WTC11 (cell line): ENCODE results near the gene PIEZO1. TPM values are rescaled to one million over a fixed set of nuclear protein-coding genes. Genes with fewer than 3 reads are reported as not detected.

Experiments
- ATAC-seq: fragments of 200-7000 bp; cut with Tn5 transposase; 2 replicates; pipeline ENCODE4 v1.10.0; 2021; ENCODE audit warnings: mild to moderate bottlenecking, moderate library complexity
- CTCF ChIA-PET: fragments of 300-600 bp; sonication (Branson Sonifier 250); formaldehyde crosslinking; loops from one replicate; lab custom pipeline; 2021; ENCODE audit warnings: antibody characterized with exemption; lab: Charles Lee
- POLR2A ChIA-PET: fragments of 350-600 bp; sonication (Branson Sonifier 250); formaldehyde crosslinking; loops from one replicate; lab custom pipeline; 2021; ENCODE audit warnings: antibody characterized with exemption; lab: Charles Lee
- DNase-seq: peaks from one replicate; pipeline ENCODE4 v3.0.0; 2021; ENCODE audit warnings: low spot score
- H3K27ac Mint-ChIP-seq: 2 replicates; pipeline ENCODE4 v1.8.0; 2021; ENCODE audit warnings: mixed read lengths
- H3K27me3 Mint-ChIP-seq: 2 replicates; pipeline ENCODE4 v1.8.0; 2021; ENCODE audit warnings: low read depth, mild to moderate bottlenecking, moderate library complexity, mixed read lengths
- H3K36me3 Mint-ChIP-seq: 2 replicates; pipeline ENCODE4 v1.8.0; 2021; ENCODE audit warnings: mixed read lengths
- H3K4me1 Mint-ChIP-seq: 2 replicates; pipeline ENCODE4 v1.8.0; 2022; ENCODE audit warnings: mixed read lengths
- H3K4me3 Mint-ChIP-seq: 2 replicates; pipeline ENCODE4 v1.8.0; 2021; ENCODE audit warnings: mild to moderate bottlenecking, moderate library complexity, mixed read lengths
- H3K9me3 Mint-ChIP-seq: 2 replicates; pipeline ENCODE4 v1.8.0; 2021; ENCODE audit warnings: mixed read lengths
- ARID4B ChIP-seq: sonication (generic); formaldehyde crosslinking; IDR thresholded peaks from 2 replicates; pipeline ENCODE4 v1.8.0; 2023; ENCODE audit warnings: missing genetic modification reagents, mild to moderate bottlenecking, borderline replicate concordance
- CBFB ChIP-seq: sonication (generic); formaldehyde crosslinking; IDR thresholded peaks from 2 replicates; pipeline ENCODE4 v1.8.1; 2022; ENCODE audit warnings: mild to moderate bottlenecking, low read depth, missing genetic modification reagents
- GRHL2 ChIP-seq: fragments of 250-450 bp; sonication (Bioruptor Pico); IDR thresholded peaks from 2 replicates; pipeline ENCODE4 v1.8.0; 2022; ENCODE audit warnings: mild to moderate bottlenecking, moderate library complexity; ENCODE audit not compliant: insufficient replicate concordance, severe bottlenecking
- RORB ChIP-seq: fragments of 250-450 bp; sonication (Bioruptor Pico); IDR thresholded peaks from 2 replicates; pipeline ENCODE4 v1.9.0; 2021; ENCODE audit warnings: mild to moderate bottlenecking
- TEAD4 ChIP-seq: sonication (generic); formaldehyde crosslinking; IDR thresholded peaks from 2 replicates; pipeline ENCODE4 v1.8.0; 2022; ENCODE audit warnings: mild to moderate bottlenecking, missing genetic modification reagents
- ZNF138 ChIP-seq: sonication (generic); formaldehyde crosslinking; conservative IDR thresholded peaks from 2 replicates; pipeline ENCODE4 v1.8.1; 2022; ENCODE audit warnings: mild to moderate bottlenecking, moderate library complexity, missing genetic modification reagents
- ZNF416 ChIP-seq: fragments of 250-450 bp; sonication (Bioruptor Pico); IDR thresholded peaks from 2 replicates; pipeline ENCODE4 v1.9.0; 2021; ENCODE audit warnings: mild to moderate bottlenecking, inconsistent platforms
- total RNA-seq: library from RNA; stranded (reverse); gene quantifications from 3 replicates; pipeline ENCODE4 v1.2.3, GENCODE V29; 2021
- TF ChIP-seq, protein P1 (sequence below): sonication (generic); formaldehyde crosslinking; IDR thresholded peaks from 2 replicates; pipeline ENCODE4 v1.8.1; 2022; ENCODE audit warnings: low read depth, missing genetic modification reagents, borderline replicate concordance
- TF ChIP-seq, protein P2 (sequence below): sonication (generic); formaldehyde crosslinking; conservative IDR thresholded peaks from 2 replicates; pipeline ENCODE4 v1.8.1; 2023; ENCODE audit warnings: mild to moderate bottlenecking, low read depth, missing genetic modification reagents, moderate library complexity

Gene PIEZO1
- total RNA-seq, 1 experiment from 2014 or later, result 71.3 TPM

DNA sequence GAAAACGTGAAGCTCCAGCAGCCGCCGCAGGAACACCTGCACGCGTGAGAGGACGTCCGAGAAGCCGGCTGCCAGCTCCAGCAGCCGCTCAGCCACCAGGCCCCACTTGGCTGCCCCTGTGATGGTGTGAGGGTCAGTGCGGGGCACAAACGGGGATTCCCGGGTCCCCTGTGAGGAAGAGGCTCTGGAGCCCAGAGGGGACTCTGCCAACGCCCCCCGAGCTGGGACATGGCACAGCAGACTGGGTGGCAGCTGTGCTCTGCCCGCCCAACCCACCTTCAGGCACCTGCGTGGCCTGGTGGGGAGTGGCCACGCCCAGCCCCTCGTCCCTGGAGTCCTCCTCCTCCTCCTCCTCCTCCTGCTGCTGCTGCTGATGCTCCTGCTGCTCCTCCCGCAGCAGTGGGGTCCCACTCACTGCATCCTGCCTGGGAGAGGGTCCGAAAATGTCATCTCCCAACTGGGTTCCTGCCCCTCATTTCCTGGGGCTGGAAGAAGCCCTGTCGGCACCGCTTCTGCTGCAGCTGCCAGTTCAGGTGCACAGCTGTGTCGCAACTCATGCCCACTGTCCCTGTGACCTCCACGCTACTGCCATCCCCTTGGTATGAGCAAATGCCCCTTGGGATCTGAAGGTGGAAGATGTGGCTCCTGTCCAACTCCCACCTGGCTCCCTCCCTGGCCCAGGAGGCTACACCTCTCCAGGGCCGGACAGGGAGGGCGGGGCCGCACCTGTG, 51.2 kb downstream of the PIEZO1 start:
- POLR2A ChIA-PET, result no interaction called here
- H3K27ac Mint-ChIP-seq, result no peak overlapping the region
- H3K4me1 Mint-ChIP-seq, result no peaks in the 10 kb centered on the region
- CTCF ChIA-PET, result interaction anchor here (4.1 kb wide), 1 partner anchor 23 kb away, joined by 185 read pairs; no protein-coding TSS in a partner anchor
- no peak for DNase-seq
- no peak for ATAC-seq
- no peaks in the 10 kb centered on the region for H3K9me3 Mint-ChIP-seq
- no peak for TF ChIP-seq ZNF416 (CRISPR knock-in tag)
- TF ChIP-seq, protein P1, sequence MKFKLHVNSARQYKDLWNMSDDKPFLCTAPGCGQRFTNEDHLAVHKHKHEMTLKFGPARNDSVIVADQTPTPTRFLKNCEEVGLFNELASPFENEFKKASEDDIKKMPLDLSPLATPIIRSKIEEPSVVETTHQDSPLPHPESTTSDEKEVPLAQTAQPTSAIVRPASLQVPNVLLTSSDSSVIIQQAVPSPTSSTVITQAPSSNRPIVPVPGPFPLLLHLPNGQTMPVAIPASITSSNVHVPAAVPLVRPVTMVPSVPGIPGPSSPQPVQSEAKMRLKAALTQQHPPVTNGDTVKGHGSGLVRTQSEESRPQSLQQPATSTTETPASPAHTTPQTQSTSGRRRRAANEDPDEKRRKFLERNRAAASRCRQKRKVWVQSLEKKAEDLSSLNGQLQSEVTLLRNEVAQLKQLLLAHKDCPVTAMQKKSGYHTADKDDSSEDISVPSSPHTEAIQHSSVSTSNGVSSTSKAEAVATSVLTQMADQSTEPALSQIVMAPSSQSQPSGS (CRISPR knock-in tag), result no peak
- no peak for TF ChIP-seq ARID4B (CRISPR knock-in tag)
- TF ChIP-seq GRHL2, result no peak
- no peaks in the 10 kb centered on the region for H3K36me3 Mint-ChIP-seq
- H3K4me3 Mint-ChIP-seq, result no peak overlapping the region
- no peaks in the 10 kb centered on the region for H3K27me3 Mint-ChIP-seq

GRCh38 chr16:88732961-88733294, 52.1 kb downstream of the PIEZO1 start:
- CTCF ChIA-PET, result no interaction called here
- H3K27ac Mint-ChIP-seq, result no peak overlapping the region
- no peak for TF ChIP-seq RORB (CRISPR knock-in tag)
- no peak for TF ChIP-seq CBFB (CRISPR knock-in tag)
- TF ChIP-seq, all 79 proteins: peak for 0
- Mint-ChIP-seq H3K27me3 (no peaks in the 10 kb centered on the region), H3K4me1 (no peaks in the 10 kb centered on the region), H3K9me3 (no peaks in the 10 kb centered on the region), H3K4me3 (no peak overlapping the region), H3K36me3 (no peaks in the 10 kb centered on the region)
- DNase-seq (no peak), ATAC-seq (no peak)
- POLR2A ChIA-PET, result no interaction called here

- TF ChIP-seq, protein P2, sequence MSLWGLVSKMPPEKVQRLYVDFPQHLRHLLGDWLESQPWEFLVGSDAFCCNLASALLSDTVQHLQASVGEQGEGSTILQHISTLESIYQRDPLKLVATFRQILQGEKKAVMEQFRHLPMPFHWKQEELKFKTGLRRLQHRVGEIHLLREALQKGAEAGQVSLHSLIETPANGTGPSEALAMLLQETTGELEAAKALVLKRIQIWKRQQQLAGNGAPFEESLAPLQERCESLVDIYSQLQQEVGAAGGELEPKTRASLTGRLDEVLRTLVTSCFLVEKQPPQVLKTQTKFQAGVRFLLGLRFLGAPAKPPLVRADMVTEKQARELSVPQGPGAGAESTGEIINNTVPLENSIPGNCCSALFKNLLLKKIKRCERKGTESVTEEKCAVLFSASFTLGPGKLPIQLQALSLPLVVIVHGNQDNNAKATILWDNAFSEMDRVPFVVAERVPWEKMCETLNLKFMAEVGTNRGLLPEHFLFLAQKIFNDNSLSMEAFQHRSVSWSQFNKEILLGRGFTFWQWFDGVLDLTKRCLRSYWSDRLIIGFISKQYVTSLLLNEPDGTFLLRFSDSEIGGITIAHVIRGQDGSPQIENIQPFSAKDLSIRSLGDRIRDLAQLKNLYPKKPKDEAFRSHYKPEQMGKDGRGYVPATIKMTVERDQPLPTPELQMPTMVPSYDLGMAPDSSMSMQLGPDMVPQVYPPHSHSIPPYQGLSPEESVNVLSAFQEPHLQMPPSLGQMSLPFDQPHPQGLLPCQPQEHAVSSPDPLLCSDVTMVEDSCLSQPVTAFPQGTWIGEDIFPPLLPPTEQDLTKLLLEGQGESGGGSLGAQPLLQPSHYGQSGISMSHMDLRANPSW (CRISPR knock-in tag), result no peak
- TF ChIP-seq TEAD4 (CRISPR knock-in tag) (no peak), ZNF138 (CRISPR knock-in tag) (no peak)
- TF ChIP-seq, all 79 proteins: peak for 0
- Mint-ChIP-seq H3K4me3 (no peak overlapping the region), H3K27ac (no peak overlapping the region), H3K36me3 (no peaks in the 10 kb centered on the region), H3K27me3 (no peaks in the 10 kb centered on the region), H3K4me1 (no peaks in the 10 kb centered on the region), H3K9me3 (no peaks in the 10 kb centered on the region)
- no peak for ATAC-seq
- ChIA-PET CTCF (interaction anchor here (0.5 kb wide), 1 partner anchor 97 kb away, joined by 6 read pairs; no protein-coding TSS in a partner anchor), POLR2A (no interaction called here)
- DNase-seq, result no peak
Measured at GRCh38 chr16:88732172-88732960, 52.7 kb downstream of the PIEZO1 start.
